Stomach (tissue), 4 donors: ENCODE data around the gene ESR1.

ENCODE experiments used
- CTCF ChIP-seq, 7 experiments: fragments of 450-650 bp in 4 of 7; fragments of 200-600 bp in 3 of 7; sonication (generic) in 3 of 7; IDR thresholded peaks; one replicate each; pipeline ENCODE4 v1.5.1; 2016 to 2019; ENCODE audit warnings: antibody characterized with exemption in 7 of 7, control low read depth in 2 of 7, mild to moderate bottlenecking in 1 of 7
- EP300 ChIP-seq: sonication (generic); formaldehyde crosslinking; IDR thresholded peaks from one replicate; pipeline ENCODE4 v1.6.1; 2017; ENCODE audit warnings: antibody characterized with exemption
- POLR2A ChIP-seq, 4 donors: fragments of 450-650 bp; IDR thresholded peaks; one replicate each; pipeline ENCODE4 v1.6.1; 2016; ENCODE audit warnings: antibody characterized with exemption in 4 of 4, control low read depth in 2 of 4, mild to moderate bottlenecking in 1 of 4, moderate library complexity in 1 of 4

GRCh38 chr6:152055517-152055916 is 248.0 kb downstream of the ESR1 start:
- TF ChIP-seq CTCF (IDR thresholded peaks at IDR 0.05) (no peak), POLR2A (IDR thresholded peaks at IDR 0.05) (no peak), EP300 (no peak)
